HG03432 (cell line): ENCODE data around the gene TMEM106C.
A peak's percentile ranks its signal among the peaks of the same experiment; 100 is the strongest.

Experiments used
- ATAC-seq: cut with Tn5 transposase; IDR thresholded peaks from one replicate; pipeline ENCODE4 v1.9.1; 2021; ENCODE audit warnings: mild to moderate bottlenecking, moderate library complexity; ENCODE audit not compliant: unreplicated experiment

Gene TMEM106C

GRCh38 chr12:47963340-47964040 lies at the start of gene TMEM106C:
TSS of gene TMEM106C (plus strand) at chr12:47963596. CDS start at chr12:47964237, 641 bp downstream.
- peak; percentile 97 for ATAC-seq

GRCh38 chr12:47920913-47921312 lies 42.5 kb upstream of the TMEM106C start:
- ATAC-seq: no peak

GRCh38 chr12:47921907-47922306 lies 41.5 kb upstream of the TMEM106C start:
- ATAC-seq: no peak

- no peak for ATAC-seq
Measured at GRCh38 chr12:47927346-47927745, 36.0 kb upstream of the TMEM106C start.

- no peak for ATAC-seq
Measured at GRCh38 chr12:47930634-47931033, 32.8 kb upstream of the TMEM106C start.

- no peak for ATAC-seq
Measured at GRCh38 chr12:47931187-47931586, 32.2 kb upstream of the TMEM106C start.

- ATAC-seq: no peak
Measured at GRCh38 chr12:47935184-47935583, 28.2 kb upstream of the TMEM106C start.

- ATAC-seq: no peak
Measured at GRCh38 chr12:47938093-47938492, 25.3 kb upstream of the TMEM106C start.

GRCh38 chr12:47938594-47938993 lies 24.8 kb upstream of the TMEM106C start:
- no peak for ATAC-seq

GRCh38 chr12:47939009-47939601 lies 24.3 kb upstream of the TMEM106C start:
- ATAC-seq: no peak

- no peak for ATAC-seq
Measured at GRCh38 chr12:47940773-47941474, 22.5 kb upstream of the TMEM106C start.

- ATAC-seq: no peak
Measured at GRCh38 chr12:47941475-47941780, 22.0 kb upstream of the TMEM106C start.

GRCh38 chr12:47941871-47942613 lies 21.4 kb upstream of the TMEM106C start:
- ATAC-seq: no peak

- no peak for ATAC-seq
Measured at GRCh38 chr12:47942614-47943225, 20.7 kb upstream of the TMEM106C start.

- no peak for ATAC-seq
Measured at GRCh38 chr12:47943623-47944340, 19.6 kb upstream of the TMEM106C start.

GRCh38 chr12:47944685-47945340 lies 18.6 kb upstream of the TMEM106C start:
- no peak for ATAC-seq

GRCh38 chr12:47945341-47945728 lies 18.1 kb upstream of the TMEM106C start:
- ATAC-seq: no peak

- ATAC-seq: no peak
Measured at GRCh38 chr12:47946413-47947323, 16.7 kb upstream of the TMEM106C start.

GRCh38 chr12:47947341-47947740 lies 16.1 kb upstream of the TMEM106C start:
- no peak for ATAC-seq
